COLO829 (cell line): ENCODE results near the gene GPR25.

Source experiments
- DNase-seq: peaks from one replicate; pipeline ENCODE4 v3.0.0; 2012; ENCODE audit warnings: low spot score

Gene GPR25

GRCh38 chr1:200873116-200873670, 412 bp downstream of the GPR25 start:
- DNase-seq = no peak

- DNase-seq = no peak
Observed at GRCh38 chr1:200873671-200874397, 1.1 kb downstream of the GPR25 start.

- DNase-seq = no peak
Observed at GRCh38 chr1:200874694-200875093, 1.9 kb downstream of the GPR25 start.

GRCh38 chr1:200875416-200875815, 2.6 kb downstream of the GPR25 start:
- no peak for DNase-seq

GRCh38 chr1:200877010-200877409, 4.2 kb downstream of the GPR25 start:
- DNase-seq = no peak

- no peak for DNase-seq
Observed at GRCh38 chr1:200877839-200878551, 5.2 kb downstream of the GPR25 start.

- DNase-seq = peak; percentile 95
Observed at GRCh38 chr1:200880212-200880611, 7.4 kb downstream of the GPR25 start.

- DNase-seq = no peak
Observed at GRCh38 chr1:200883118-200883517, 10.3 kb downstream of the GPR25 start.

GRCh38 chr1:200885623-200886402, 13.0 kb downstream of the GPR25 start:
- DNase-seq = no peak

GRCh38 chr1:200886594-200886993, 13.8 kb downstream of the GPR25 start:
- DNase-seq = no peak

- DNase-seq = no peak
Observed at GRCh38 chr1:200887036-200887435, 14.3 kb downstream of the GPR25 start.

- DNase-seq = no peak
Observed at GRCh38 chr1:200887772-200888348, 15.1 kb downstream of the GPR25 start.

GRCh38 chr1:200888349-200888838, 15.6 kb downstream of the GPR25 start:
- no peak for DNase-seq

GRCh38 chr1:200889571-200889970, 16.8 kb downstream of the GPR25 start:
- DNase-seq = no peak

GRCh38 chr1:200890027-200890426, 17.2 kb downstream of the GPR25 start:
- DNase-seq = no peak

- peak; percentile 58 for DNase-seq
Observed at GRCh38 chr1:200890818-200891773, 18.3 kb downstream of the GPR25 start.

GRCh38 chr1:200891774-200892157, 19.0 kb downstream of the GPR25 start:
- DNase-seq = no peak

- DNase-seq = no peak
Observed at GRCh38 chr1:200892546-200892945, 19.8 kb downstream of the GPR25 start.

- DNase-seq = no peak
Observed at GRCh38 chr1:200892958-200893357, 20.2 kb downstream of the GPR25 start.

- no peak for DNase-seq
Observed at GRCh38 chr1:200893411-200893901, 20.7 kb downstream of the GPR25 start.
